H1 (cell line): ENCODE measurements around the gene CELF6. TPM values are rescaled to one million over a fixed set of nuclear protein-coding genes. Genes with fewer than 3 reads are reported as not detected.

Experiments used
- polyA plus RNA-seq, 7 experiments: library from polyadenylated mRNA; depleted of rRNA in 3 of 7; stranded (reverse) in 5 of 7; unstranded in 2 of 7; fragments of >200 nt in 5 of 7; fragments of 200-250 nt in 2 of 7; gene quantifications; 1 replicate in 5 of 7; 2 replicates in 1 of 7; 4 replicates in 1 of 7; pipeline versions ENCODE4 v1.2.1 to v1.2.3, GENCODE V29; 2011 to 2013; ENCODE audit warnings: missing spikeins in 2 of 7, mixed read lengths in 2 of 7
- total RNA-seq: library from RNA; stranded (reverse); fragmentation: NEBNext Ultra II Directional; extraction: Animal tissue kit (Norgen Biotek cat#: 25700); gene quantifications from 2 replicates; pipeline ENCODE4 v1.2.1, GENCODE V29; 2021
- TF ChIP-seq, protein P1 (sequence below): IDR thresholded peaks from 2 replicates; pipeline ENCODE4 v1.6.1; 2012; ENCODE audit warnings: inconsistent platforms

Gene CELF6
- total and polyA plus RNA-seq, 2 of the 8 experiments (the other 6 are each of a cell fraction or from before 2014, with no cell fraction given): 0.09 to 0.19 TPM

DNA sequence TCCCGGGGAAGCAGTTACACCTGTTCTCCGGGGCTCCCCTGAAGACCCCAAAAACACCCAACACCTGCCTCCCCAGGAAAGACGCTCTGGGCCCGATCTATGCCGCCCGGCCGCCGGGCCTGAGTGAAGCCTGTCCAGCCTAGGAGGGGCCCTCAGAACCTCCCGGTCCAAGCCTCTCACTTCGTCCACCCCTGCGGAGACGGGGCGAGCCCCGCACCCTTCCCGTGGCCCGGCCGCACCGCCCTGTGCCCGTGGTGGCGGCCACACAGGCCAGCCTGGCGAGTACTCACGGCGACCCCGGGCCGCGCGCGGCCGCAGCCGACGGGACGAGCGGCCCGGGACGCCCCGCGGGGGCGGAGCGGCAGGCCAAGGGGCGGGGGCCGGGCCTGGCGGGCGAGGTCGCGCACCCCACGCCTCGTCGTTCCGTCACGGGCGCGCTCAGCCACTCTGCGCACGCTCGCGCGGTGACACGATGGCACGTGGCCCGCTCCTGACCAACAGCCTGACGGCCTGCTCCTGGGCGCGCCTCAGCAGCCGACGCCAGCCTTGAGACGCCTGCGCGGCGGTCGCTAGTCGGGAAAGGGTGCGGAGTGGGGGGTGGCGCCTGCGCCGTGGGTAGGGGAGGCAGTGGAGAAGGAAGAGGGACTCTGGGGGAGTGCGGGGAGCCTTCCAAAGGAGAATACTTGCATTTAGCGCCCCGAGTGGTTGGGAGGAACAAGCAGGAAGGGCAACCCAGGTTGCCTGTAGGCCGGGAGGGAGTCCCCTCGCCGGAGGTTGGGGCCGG lies 47.6 kb downstream of the CELF6 start, which contains the start of gene PARP6 (continued):
- TF ChIP-seq, protein P1, sequence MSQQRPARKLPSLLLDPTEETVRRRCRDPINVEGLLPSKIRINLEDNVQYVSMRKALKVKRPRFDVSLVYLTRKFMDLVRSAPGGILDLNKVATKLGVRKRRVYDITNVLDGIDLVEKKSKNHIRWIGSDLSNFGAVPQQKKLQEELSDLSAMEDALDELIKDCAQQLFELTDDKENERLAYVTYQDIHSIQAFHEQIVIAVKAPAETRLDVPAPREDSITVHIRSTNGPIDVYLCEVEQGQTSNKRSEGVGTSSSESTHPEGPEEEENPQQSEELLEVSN: peak; percentile 72
